Measurements from ENCODE around the gene BTLA. TPM values are rescaled to one million over a fixed set of nuclear protein-coding genes. Genes with fewer than 3 reads are reported as not detected.

The BTLA gene
- total and polyA plus RNA-seq, 11 donors = 0.20 to 0.80 (median 0.29) TPM; not detected in 8

DNA sequence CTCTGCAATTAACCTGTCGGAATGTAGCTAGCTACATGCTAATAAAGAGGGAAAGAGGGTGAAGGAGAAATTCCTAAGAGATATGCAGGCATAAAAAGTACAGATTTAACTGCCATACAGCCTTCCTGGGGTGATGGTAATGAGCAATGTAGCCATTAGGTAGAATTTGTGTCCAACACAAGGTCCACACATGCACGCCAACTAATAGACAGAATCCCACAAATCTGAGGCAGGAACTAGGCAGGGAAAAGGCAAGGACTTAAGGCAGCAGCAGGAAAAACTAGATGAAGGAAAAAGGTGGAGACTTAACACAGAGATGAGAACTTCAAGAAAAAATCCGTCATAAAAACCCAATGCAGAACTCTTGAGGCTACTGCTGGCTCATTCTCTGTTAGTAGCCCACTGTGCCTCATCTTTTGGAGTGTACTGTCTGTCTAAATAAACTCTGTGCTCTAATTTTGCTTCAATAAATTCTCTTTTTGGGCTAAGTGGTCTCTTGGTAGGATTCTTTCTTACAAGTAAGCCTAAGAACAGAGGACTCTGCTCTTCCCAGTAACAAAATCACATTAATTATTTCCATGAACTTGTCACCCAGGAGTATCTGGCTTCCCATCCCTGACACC is 81.5 kb downstream of the BTLA start:
- H3K27ac ChIP-seq = no peak overlapping the region
- no peaks in the 10 kb centered on the region for H3K4me1 ChIP-seq
- intact Hi-C loops (cut with DNase I) = no loop called here
- ATAC-seq (no peak), DNase-seq (no peak)
- no peaks in the 10 kb centered on the region for H3K9me3 ChIP-seq
- H3K4me3 ChIP-seq = no peak overlapping the region
- no peaks in the 10 kb centered on the region for H3K36me3 ChIP-seq
- 88 to 94% (median 94%) methylated on average over 3 of the region's 3 CpGs for WGBS, 4 donors
- no peaks in the 10 kb centered on the region for H3K27me3 ChIP-seq
- TF ChIP-seq, protein P1, sequence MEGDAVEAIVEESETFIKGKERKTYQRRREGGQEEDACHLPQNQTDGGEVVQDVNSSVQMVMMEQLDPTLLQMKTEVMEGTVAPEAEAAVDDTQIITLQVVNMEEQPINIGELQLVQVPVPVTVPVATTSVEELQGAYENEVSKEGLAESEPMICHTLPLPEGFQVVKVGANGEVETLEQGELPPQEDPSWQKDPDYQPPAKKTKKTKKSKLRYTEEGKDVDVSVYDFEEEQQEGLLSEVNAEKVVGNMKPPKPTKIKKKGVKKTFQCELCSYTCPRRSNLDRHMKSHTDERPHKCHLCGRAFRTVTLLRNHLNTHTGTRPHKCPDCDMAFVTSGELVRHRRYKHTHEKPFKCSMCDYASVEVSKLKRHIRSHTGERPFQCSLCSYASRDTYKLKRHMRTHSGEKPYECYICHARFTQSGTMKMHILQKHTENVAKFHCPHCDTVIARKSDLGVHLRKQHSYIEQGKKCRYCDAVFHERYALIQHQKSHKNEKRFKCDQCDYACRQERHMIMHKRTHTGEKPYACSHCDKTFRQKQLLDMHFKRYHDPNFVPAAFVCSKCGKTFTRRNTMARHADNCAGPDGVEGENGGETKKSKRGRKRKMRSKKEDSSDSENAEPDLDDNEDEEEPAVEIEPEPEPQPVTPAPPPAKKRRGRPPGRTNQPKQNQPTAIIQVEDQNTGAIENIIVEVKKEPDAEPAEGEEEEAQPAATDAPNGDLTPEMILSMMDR (IDR thresholded peaks at IDR 0.05) = no peak
- no peak for TF ChIP-seq POLR2A (IDR thresholded peaks at IDR 0.05)

DNA sequence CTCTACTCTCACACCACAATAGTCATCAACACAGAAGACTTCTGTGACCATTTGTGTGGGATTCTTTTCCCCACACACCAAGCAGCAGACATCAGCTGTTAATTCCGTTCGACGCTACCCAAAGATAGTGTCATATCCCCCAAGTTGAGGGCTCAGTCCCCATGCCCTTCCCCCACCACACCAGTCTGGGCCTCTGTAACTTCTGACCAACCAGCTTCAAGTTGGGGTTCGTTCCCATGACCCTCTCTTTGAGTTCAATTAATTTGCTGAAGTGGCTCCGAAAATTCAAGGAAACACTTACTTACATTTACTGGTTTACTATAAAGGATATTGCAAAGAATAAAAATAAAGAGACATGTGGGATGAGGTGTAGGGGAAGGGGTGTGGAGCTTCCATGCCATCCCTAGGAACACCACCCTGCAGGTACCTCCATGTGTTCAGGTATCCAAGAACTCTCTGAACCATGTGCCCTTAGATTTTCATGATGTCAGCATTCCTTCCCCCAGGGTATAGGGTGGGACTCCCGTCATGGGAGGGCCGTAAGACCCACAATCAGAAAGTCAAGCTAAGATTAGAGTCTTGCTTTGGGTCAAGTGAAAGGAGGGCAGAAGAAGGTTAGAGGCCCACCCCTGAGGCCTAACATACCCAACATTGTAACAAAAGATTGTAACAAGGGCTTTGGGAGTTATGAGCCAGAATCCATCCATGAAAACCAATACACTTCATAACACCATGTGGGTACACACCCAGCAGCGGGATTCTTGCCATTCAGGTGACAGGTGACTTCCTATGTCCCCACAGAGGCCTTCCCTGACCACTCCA is 82.7 kb downstream of the BTLA start:
- Histone ChIP-seq H3K4me3 (no peak overlapping the region), H3K9me3 (no peaks in the 10 kb centered on the region), H3K27ac (no peak overlapping the region), H3K36me3 (no peaks in the 10 kb centered on the region), H3K4me1 (peaks cover 0 to under 1% (median 0%) of the 10 kb centered on the region in 12 donors), H3K27me3 (no peaks in the 10 kb centered on the region)
- no peak for ATAC-seq
- intact Hi-C loops (cut with DNase I) = no loop called here
- no peak for TF ChIP-seq POLR2A (IDR thresholded peaks at IDR 0.05)
- TF ChIP-seq, protein P1 (IDR thresholded peaks at IDR 0.05) = no peak
- WGBS, 4 donors = 91 to 94% (median 93%) methylated on average over 8 of the region's 8 CpGs
- no peak for DNase-seq

DNA sequence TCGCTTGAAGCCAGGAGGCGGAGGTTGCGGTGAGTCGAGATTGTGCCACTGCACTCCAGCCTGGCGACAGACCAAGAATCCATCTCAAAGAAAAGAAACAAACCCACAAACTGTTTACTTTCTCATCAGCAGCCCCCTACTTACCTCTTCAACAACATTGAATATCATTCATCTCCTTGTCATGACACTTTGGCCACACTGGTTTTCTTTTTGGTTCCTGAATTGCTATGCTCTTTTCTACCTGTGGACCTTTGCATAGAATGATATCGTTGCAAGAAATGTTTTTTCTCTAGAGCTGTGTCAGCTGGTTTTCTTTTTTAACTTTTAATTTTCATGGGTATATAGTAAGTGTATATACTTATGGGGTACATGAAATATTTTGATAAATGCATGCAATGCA is 83.9 kb downstream of the BTLA start:
- H3K36me3 ChIP-seq = no peaks in the 10 kb centered on the region
- 95 to 97% (median 95%) methylated on average over 6 of the region's 6 CpGs for WGBS, 4 donors
- no peak for ATAC-seq
- H3K27me3 ChIP-seq = no peaks in the 10 kb centered on the region
- no peak overlapping the region for H3K4me3 ChIP-seq
- peaks cover 0 to 4% (median 0%) of the 10 kb centered on the region in 12 donors for H3K4me1 ChIP-seq
- TF ChIP-seq POLR2A (IDR thresholded peaks at IDR 0.05) = no peak
- TF ChIP-seq, protein P1 (IDR thresholded peaks at IDR 0.05) = no peak
- intact Hi-C loops (cut with DNase I) = no loop called here
- H3K9me3 ChIP-seq = no peaks in the 10 kb centered on the region
- DNase-seq = no peak
- no peak overlapping the region for H3K27ac ChIP-seq

Other genes with a start within 250 kb of the BTLA start
- gene SLC9C1, start 205.3 kb downstream of the BTLA start, total RNA-seq = 1 to 10 TPM in 7 of 9 donors, under 1 TPM in 2; 0.48 to 3.8 (median 1.4) TPM
- under 1 TPM; 0.11 to 0.15 TPM for gene SLC9C1, start 205.3 kb downstream of the BTLA start, polyA plus RNA-seq
- gene CD200, start 166.3 kb downstream of the BTLA start, total RNA-seq = 10 to 100 TPM in 1 of 9 donors, 1 to 10 TPM in 3, under 1 TPM in 5; 0.26 to 23.9 (median 0.81) TPM
- gene CD200, start 166.3 kb downstream of the BTLA start, polyA plus RNA-seq = under 1 TPM; 0.38 to 0.94 TPM
- 10 to 100 TPM; 36.0 to 62.3 (median 47.2) TPM for gene ATG3, start 62.5 kb upstream of the BTLA start, total RNA-seq
- 10 to 100 TPM; 20.1 to 75.9 TPM for gene ATG3, start 62.5 kb upstream of the BTLA start, polyA plus RNA-seq
- gene SLC35A5, start 62.6 kb upstream of the BTLA start, total RNA-seq = 10 to 100 TPM; 12.7 to 28.8 (median 20.2) TPM
- gene SLC35A5, start 62.6 kb upstream of the BTLA start, polyA plus RNA-seq = 10 to 100 TPM in 1 of 2 donors, 1 to 10 TPM in 1; 4.2 to 14.3 TPM
- 100 to 1,000 TPM in 5 of 9 donors, 10 to 100 TPM in 4; 30.7 to 538 (median 107) TPM for gene CCDC80, start 141.7 kb upstream of the BTLA start, total RNA-seq
- gene CCDC80, start 141.7 kb upstream of the BTLA start, polyA plus RNA-seq = 10 to 100 TPM; 10.4 to 39.7 TPM